HCT116 (cell line): ENCODE measurements around the gene EPHB3. TPM values are rescaled to one million over a fixed set of nuclear protein-coding genes. Genes with fewer than 3 reads are reported as not detected.

Source experiments
- ATAC-seq: fragments of 200-7000 bp; cut with Tn5 transposase; 2 replicates; pipeline ENCODE4 v1.9.1; 2020; ENCODE audit warnings: mild to moderate bottlenecking, moderate library complexity
- BruUV-seq: library from RNA; stranded (reverse); fragments of 400-500 nt; replicated peaks from 2 replicates; lab custom pipeline; 2021; lab: Mats Ljungman, UMichigan
- CTCF ChIA-PET: fragments of 300-600 bp; sonication (Branson Sonifier 250); formaldehyde crosslinking; loops from one replicate; lab custom pipeline; 2021; ENCODE audit warnings: antibody characterized with exemption; lab: Charles Lee
- POLR2A ChIA-PET: fragments of 300-600, 350-600 bp; sonication (Branson Sonifier 250); formaldehyde crosslinking; loops from one replicate; lab custom pipeline; 2021; ENCODE audit warnings: antibody characterized with exemption; lab: Charles Lee
- RAD21 ChIA-PET, 2 experiments: fragments of 300-600 bp; sonication (Branson Sonifier 250); formaldehyde crosslinking; loops; one replicate each; lab custom pipeline; 2023; ENCODE audit warnings: low total read pairs in 2 of 2; ENCODE audit not compliant: uncharacterized antibody in 2 of 2, unreplicated experiment in 2 of 2, low non-redundant PET in 1 of 2; lab: Charles Lee
- DNase-seq: peaks from one replicate; pipeline ENCODE4 v3.0.0-alpha.2; 2010; ENCODE audit warnings: low read depth, low spot score
- H2AFZ ChIP-seq: fragments of 200-600 bp; shearing (Covaris generic), sonication (generic); 2 replicates; pipeline ENCODE4 v1.6.1; 2017; ENCODE audit warnings: low read depth, mixed run types, mixed read lengths, antibody characterized with exemption, low read length; ENCODE audit not compliant: poor library complexity, severe bottlenecking
- H3K27ac ChIP-seq: 2 replicates; pipeline ENCODE4 v1.5.1; 2012; ENCODE audit warnings: low read depth, low read length
- H3K27me3 ChIP-seq: fragments of 200-600 bp; sonication (generic); 2 replicates; pipeline ENCODE4 v1.6.1; 2016; ENCODE audit warnings: mixed run types, low read length, mixed read lengths; ENCODE audit not compliant: insufficient read depth
- H3K36me3 ChIP-seq, 2 experiments: fragments of 200-500 bp in 1 of 2; fragments of 200-600 bp in 1 of 2; sonication (Bioruptor generic) in 1 of 2; sonication (generic) in 1 of 2; 2 replicates each; pipeline versions ENCODE4 v1.5.1 to v1.6.1; 2014 to 2016; ENCODE audit warnings: low read length in 2 of 2, inconsistent platforms in 1 of 2, mixed read lengths in 1 of 2, mixed run types in 1 of 2; ENCODE audit not compliant: insufficient read depth in 2 of 2, control insufficient read depth in 1 of 2
- H3K4me1 ChIP-seq, 2 experiments: fragments of 200-600 bp in 1 of 2; sonication (generic) in 1 of 2; 2 replicates each; pipeline versions ENCODE4 v1.5.1 to v1.6.1; 2012 to 2017; ENCODE audit warnings: low read length in 2 of 2, inconsistent platforms in 1 of 2, mild to moderate bottlenecking in 1 of 2, mixed read lengths in 1 of 2, mixed run types in 1 of 2, moderate library complexity in 1 of 2; ENCODE audit not compliant: insufficient read depth in 2 of 2, control insufficient read depth in 1 of 2
- H3K4me2 ChIP-seq: fragments of 200-600 bp; sonication (generic); 2 replicates; pipeline ENCODE4 v1.6.1; 2017; ENCODE audit warnings: mixed run types, low read length, mixed read lengths
- H3K4me3 ChIP-seq, 2 experiments: fragments of 200-600 bp in 1 of 2; sonication (generic) in 1 of 2; replicated peaks in 1 of 2; 2 replicates each; pipeline ENCODE4 v1.5.1; 2011 to 2016; ENCODE audit warnings: low read length in 2 of 2, control low read depth in 1 of 2, low read depth in 1 of 2, mild to moderate bottlenecking in 1 of 2, mixed read lengths in 1 of 2, mixed run types in 1 of 2
- H3K79me2 ChIP-seq: fragments of 200-600 bp; sonication (generic); 2 replicates; pipeline ENCODE4 v1.6.1; 2017; ENCODE audit warnings: mild to moderate bottlenecking, mixed run types, low read length, moderate library complexity, mixed read lengths; ENCODE audit not compliant: insufficient read depth
- H3K9ac ChIP-seq: fragments of 200-600 bp; sonication (generic); 2 replicates; pipeline ENCODE4 v1.6.1; 2016; ENCODE audit warnings: low read length, mixed read lengths
- H3K9me2 ChIP-seq: fragments of 200-600 bp; sonication (generic), shearing (Covaris generic); 2 replicates; pipeline ENCODE4 v1.6.1; 2017; ENCODE audit warnings: mixed run types, mild to moderate bottlenecking, moderate library complexity; ENCODE audit not compliant: insufficient read depth
- H3K9me3 ChIP-seq, 2 experiments: fragments of 200-500 bp in 1 of 2; fragments of 200-600 bp in 1 of 2; sonication (Bioruptor generic) in 1 of 2; sonication (generic) in 1 of 2; 2 replicates each; pipeline ENCODE4 v1.6.1; 2014 to 2017; ENCODE audit warnings: low read length in 2 of 2, mixed read lengths in 2 of 2, inconsistent platforms in 1 of 2, low read depth in 1 of 2, mild to moderate bottlenecking in 1 of 2, mixed run types in 1 of 2, moderate library complexity in 1 of 2; ENCODE audit not compliant: control insufficient read depth in 1 of 2, insufficient read depth in 1 of 2
- H4K20me1 ChIP-seq: fragments of 200-600 bp; sonication (generic), shearing (Covaris generic); 2 replicates; pipeline ENCODE4 v1.6.1; 2017; ENCODE audit warnings: mixed run types, mild to moderate bottlenecking, moderate library complexity; ENCODE audit not compliant: insufficient read depth
- intact Hi-C: fragments of 100-400 bp; cut with micrococcal nuclease; formaldehyde crosslinking; loops from 2 replicates; pipeline ENCODE4 v1.10.0; 2022
- total RNA-seq: library from RNA; stranded (reverse); gene quantifications from one replicate; pipeline ENCODE4 v1.2.1, GENCODE V29; 2021; ENCODE audit not compliant: unreplicated experiment
- TF ChIP-seq, protein P1 (sequence below): IDR thresholded peaks from 2 replicates; pipeline ENCODE4 v1.6.1; 2011; ENCODE audit warnings: mild to moderate bottlenecking, low read length, moderate library complexity; ENCODE audit not compliant: insufficient replicate concordance; ENCODE audit errors: extremely low read depth

EPHB3 gene
- total RNA-seq, 1 experiment from 2014 or later = 6.5 TPM

DNA sequence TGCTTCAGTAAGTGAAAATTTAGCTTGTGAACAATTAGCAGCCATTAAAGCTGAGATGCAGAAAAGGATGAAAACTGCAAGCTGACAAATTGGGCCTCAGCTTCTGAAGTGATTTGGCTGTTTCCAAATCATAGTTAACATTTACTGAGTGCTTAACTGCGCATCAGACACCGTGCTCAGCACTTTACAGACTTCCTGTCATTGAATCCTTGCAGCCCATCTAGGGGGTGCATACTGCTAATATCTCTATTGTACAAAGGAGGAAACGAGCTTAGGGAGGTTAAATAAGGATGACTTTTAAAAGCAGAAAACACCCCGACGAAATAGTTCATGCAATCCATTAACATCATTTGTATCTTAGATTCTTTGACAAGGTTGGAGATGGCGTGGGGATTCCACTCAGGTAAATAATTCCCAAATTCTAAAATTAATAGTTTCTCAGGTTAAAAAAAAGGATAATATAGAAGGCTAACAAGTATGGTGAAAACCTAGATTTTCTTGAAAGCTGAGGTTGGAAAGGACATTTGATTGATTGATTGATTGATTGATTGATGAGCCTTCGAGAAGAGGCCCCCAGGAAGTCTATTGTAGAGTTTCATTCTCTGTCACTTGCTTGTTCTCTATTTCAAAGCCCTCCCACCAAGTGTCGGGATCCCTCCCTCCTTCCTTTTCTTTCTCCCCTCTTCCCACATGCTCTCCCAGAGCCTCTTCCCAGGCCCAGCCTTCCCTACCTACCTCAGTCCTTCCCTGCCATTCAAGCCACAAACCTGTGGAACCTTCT, 23.5 kb upstream of the EPHB3 start:
- ChIA-PET CTCF (interaction anchor here (0.8 to 1.8 kb wide), 3 partner anchors 23 to 166 kb away, joined by 3 to 8 read pairs (median 4); partner anchors contain the start of gene EPHB3), RAD21 (no interaction called here)
- intact Hi-C loops = no loop called here

More for the DNA sequence above, 23.5 kb upstream of the EPHB3 start:
- POLR2A ChIA-PET = interaction anchor here (1.2 to 1.8 kb wide), 2 partner anchors 68 to 166 kb away, joined by 4 to 5 read pairs; no protein-coding TSS in a partner anchor
- no peaks in the 10 kb centered on the region for H4K20me1 ChIP-seq
- H3K36me3 ChIP-seq = no peaks in the 10 kb centered on the region
- ATAC-seq (no peak), DNase-seq (no peak)
- no peak overlapping the region for H2AFZ ChIP-seq
- H3K79me2 ChIP-seq = no peaks in the 10 kb centered on the region
- no peaks in the 10 kb centered on the region for H3K9me2 ChIP-seq
- no peaks in the 10 kb centered on the region for H3K27me3 ChIP-seq
- H3K9ac ChIP-seq = no peak overlapping the region
- TF ChIP-seq, protein P1, sequence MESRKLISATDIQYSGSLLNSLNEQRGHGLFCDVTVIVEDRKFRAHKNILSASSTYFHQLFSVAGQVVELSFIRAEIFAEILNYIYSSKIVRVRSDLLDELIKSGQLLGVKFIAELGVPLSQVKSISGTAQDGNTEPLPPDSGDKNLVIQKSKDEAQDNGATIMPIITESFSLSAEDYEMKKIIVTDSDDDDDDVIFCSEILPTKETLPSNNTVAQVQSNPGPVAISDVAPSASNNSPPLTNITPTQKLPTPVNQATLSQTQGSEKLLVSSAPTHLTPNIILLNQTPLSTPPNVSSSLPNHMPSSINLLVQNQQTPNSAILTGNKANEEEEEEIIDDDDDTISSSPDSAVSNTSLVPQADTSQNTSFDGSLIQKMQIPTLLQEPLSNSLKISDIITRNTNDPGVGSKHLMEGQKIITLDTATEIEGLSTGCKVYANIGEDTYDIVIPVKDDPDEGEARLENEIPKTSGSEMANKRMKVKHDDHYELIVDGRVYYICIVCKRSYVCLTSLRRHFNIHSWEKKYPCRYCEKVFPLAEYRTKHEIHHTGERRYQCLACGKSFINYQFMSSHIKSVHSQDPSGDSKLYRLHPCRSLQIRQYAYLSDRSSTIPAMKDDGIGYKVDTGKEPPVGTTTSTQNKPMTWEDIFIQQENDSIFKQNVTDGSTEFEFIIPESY = no peak
- H3K9me3 ChIP-seq = no peaks in the 10 kb centered on the region
- H3K27ac ChIP-seq = no peak overlapping the region
- peaks cover 0 to 5% of the 10 kb centered on the region in 2 experiments; a peak in 2 of 4 replicates for H3K4me1 ChIP-seq
- H3K4me2 ChIP-seq = no peak overlapping the region
- no TSS peak for BruUV-seq
- H3K4me3 ChIP-seq = no peak overlapping the region
